ENCODE measurements around the gene PLCXD1.

The PLCXD1 gene

DNA sequence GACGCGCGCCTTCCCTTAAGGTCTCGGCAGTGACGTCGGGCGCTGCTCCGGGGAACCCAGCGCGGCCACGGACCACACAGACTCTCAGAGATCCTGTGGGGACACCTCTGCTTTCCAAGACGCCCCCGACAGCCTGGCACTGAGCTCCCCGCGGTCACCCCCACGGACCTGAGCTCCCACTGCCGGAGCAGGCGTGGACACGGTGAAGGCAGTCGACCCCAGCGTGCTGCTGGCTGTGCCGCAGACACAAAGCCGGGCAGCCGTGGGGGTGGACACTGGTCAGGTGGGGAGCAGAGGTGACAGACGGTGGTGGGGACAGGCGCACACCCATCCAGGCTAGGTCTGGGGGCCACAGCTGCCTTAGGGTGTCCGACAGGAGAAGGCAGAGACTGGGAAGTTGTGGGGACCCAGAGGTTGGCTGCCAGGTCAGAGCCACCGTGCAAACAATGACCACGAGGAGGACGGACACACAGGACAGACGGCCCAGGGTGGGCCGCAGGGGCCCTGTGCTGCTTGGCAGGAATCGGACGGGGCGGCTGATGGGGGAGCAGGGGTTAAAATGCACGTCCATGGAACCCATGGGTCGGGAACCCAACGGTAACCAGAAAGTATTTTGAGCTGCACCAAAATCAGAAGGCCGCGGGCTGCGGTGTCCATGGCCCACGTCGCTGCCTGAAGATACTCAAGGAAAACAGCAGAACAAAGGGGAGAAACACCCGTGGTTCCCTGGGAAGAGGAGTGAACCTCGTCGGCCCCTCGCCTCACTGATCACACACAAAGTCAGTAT lies 54.0 kb downstream of the PLCXD1 start:
- no peak for DNase-seq (ENCODE audit: low spot score)

DNA sequence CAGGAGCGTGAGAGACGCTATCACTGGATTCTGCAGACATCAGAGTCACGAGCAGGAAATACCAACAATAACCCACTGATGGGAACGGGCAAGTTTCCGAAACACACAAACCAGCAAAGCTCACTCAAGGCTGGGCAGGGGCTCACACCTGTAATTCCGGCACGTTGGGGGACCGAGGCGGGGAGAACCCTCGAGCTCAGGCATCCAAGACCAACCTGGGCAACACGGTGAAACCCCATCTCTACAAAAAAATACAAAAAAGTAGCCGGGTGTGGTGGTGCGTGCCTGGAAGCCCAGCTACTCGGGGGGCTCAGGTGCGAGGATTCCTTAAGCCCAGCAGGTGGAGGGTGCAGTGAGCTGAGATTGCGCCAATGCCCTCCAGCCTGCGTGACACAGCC lies 54.6 kb downstream of the PLCXD1 start:
- DNase-seq (ENCODE audit: low spot score): no peak

DNA sequence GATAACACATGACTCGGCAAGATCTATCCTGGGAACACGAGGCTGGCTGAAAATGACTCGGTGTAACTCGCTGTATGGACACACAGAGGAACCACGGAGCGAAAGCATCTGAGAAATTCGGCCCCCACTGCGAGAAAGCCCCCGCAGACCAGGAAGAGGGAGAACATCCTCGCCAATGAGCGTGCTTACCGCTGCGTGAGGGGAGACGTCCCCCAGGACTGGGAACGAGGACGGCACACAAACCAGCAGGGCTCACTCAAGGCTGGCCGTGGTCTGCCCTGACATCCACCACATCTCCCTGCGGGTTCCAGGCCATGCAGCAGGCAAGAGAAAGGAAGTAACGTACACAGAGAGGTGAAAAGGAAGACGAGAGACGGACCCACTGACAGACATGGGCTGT lies 55.0 kb downstream of the PLCXD1 start:
- DNase-seq (ENCODE audit: low spot score): no peak

DNA sequence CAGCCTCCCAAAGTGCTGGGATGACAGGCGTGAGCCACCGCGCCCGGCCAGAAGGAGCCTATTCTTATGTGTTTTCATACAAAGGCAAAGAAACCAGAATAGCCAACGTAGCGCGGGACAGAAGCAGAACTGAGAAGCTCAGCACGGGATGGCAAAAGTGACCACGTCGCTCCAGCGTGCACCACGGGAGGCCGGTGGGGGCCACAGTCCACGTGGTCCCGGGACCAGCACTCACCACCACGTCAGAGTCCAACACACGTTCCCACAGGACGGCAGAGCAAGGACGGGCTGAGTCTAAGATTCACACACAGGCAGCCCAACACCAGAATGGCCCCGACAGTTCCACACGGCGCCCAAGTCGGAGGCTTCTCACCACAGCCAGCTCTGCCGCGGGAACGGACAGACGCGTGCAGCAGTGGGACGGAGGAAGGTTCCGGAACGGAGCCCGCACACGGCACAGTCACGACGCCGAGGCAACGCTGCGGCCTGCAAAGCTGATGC lies 56.2 kb downstream of the PLCXD1 start:
- no peak for DNase-seq (ENCODE audit: low spot score)

DNA sequence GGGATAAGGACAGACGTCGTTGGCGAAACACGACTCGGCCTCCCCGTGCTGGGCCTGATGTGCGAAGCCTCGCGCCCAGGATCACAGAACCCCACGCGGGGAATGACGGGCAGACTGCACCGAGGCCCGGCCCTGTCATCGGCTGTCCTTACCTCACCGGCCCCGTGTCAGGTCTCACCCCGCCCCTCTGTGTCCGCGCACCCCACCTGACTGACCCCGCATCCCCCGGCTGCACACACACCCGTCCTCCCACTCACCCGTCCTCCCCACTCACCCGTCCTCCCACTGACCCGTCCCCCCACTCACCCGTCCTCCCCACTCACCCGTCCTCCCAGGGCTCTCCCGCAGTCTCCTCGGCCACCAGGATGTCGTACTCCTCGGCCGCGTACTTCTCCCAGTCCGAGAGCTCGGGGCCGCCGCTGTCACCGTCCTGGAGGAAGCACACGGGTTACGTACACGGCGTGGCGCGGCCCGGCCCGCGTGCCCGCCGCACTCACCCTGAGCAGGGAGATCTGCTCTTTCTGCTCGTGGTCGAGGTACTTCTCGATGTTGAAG lies 57.2 kb downstream of the PLCXD1 start:
- no peak for DNase-seq (ENCODE audit: low spot score)

DNA sequence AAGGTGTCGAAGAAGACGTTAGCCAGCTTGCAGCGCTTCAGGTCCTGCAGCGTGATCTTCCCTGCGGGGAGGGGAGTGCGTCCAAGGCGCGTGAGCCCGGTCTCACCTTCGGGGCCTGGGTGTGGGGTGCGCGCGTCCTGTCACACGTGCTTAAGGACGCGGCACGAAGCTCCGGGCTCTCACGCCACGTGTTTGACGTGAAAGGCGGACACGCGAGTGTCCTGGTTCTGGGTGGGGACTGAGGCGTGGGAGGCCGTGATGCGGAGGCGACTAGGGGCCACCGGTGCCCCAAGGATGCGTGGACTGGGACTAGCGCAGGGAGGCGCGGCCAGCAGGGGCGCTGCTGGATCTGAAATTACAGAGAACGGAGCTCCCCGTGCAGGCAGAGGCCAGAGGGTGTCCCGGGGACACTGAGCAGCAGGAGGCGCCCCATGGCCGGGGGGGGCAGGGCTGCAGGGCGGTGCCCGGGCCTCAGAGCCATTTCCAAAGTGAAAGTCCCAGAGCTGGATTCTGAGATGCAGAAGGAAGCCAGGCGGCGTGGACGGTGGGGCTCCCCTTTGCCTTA lies 57.7 kb downstream of the PLCXD1 start:
- DNase-seq (ENCODE audit: low spot score): no peak

DNA sequence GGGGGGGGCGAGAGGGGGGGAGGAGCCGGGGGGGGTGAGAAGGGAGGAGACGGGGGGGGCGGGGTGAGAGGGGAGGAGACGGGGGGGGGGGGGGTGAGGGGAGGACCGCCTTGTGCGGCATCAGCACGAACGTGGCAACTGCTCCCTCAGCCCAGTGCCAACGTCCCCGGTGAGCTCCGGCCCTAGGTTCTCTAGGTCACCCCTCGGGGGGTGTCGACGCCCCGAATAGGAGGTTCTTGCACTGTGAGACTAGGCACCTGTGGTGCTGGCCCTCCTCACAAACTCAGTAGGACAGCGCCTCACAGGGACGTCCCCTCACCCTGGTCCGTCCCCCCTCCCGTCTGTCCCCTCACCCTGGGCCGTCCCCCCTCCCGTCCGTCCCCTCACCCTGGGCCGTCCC lies 58.9 kb downstream of the PLCXD1 start:
- no peak for DNase-seq (ENCODE audit: low spot score)

DNA sequence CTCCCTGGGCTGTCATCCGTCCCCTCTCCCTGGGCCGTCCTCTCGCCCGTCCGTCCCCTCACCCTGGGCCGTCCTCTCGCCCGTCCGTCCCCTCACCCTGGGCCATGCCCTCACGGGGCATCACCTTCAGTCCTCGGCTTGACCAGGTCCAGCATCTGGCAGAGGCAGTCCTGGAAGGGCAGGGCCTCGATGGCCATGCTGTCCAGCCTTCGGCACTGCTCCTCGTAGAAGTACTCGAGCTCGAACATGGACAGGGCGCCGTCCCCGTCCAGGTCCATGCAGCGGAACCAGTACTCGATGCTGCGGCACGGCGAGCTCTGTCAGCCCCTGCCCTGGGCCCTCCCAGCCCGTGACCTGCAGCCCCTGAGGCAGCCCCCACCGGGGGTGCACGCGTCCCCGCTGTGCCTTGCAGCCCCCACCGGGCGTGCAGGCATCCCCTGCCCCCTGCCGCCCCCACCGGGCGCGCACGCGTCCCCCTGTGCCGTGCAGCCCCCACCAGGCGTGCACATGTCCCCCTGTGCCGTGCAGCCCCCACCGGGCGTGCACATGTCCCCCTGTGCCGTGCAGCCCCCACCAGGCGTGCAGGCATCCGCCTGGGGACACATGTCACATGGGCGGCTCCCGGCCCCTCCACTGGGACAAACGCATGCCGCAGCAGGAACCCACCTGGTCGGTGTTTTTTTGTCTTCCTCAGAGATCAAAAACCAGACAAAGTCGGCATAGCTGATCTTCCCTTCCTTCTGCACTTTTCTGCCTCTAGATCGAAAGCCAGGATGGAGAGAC lies 59.7 kb downstream of the PLCXD1 start:
- no peak for DNase-seq (ENCODE audit: low spot score)

DNA sequence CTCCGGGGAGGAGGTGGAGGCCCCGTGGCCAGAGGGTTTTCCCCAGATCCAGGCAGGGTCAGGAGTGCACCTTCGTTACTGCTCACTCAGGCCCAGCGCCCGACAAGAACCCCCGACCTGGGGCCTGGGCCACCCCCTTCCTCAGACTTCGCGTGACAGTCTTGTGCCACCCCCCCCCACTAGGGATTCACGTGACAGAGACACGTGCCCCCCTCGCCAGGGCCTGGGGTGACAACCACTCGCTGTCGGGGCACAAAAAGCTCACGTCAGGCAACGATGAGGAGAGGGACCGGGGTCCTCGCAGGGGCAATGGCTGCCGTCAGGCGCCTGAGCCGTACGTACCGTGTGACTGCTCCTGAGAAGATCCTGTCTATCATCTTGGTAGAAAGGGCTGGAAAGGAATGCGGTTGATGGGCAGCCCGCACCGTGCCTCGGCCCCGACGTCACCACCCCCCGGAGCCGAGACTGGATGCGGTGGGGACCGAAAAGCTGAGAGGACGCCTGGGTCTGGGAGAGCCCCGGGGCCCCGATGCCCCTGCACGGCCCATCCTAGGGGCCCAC lies 60.4 kb downstream of the PLCXD1 start:
- no peak for DNase-seq (ENCODE audit: low spot score)

DNA sequence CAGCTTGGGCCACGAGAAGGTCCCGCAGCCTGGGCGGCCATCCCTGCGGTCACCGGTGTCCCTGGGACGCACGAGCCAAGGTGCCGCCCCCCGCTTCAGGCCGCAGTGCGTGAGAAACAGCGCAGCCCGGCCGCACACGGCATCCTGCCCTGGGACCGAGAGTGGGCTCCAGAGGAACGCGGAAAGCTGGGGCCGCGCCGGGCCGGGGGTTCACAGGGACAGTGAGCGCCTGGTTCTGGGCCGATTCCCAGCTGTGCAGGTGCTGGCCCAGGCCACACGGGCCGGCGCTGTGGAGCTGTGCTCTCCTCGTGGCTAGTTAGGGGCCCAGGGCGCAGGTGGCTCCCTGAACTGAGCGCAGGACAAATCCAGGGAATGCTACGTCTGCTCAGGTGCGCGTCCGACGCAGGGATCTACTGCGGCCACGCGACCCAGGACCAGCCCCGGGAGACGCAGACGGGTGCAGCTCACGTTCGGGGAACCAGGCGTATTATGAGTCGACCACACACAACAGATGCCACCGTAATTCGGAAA lies 63.3 kb downstream of the PLCXD1 start:
- no peak for DNase-seq (ENCODE audit: low spot score)

DNA sequence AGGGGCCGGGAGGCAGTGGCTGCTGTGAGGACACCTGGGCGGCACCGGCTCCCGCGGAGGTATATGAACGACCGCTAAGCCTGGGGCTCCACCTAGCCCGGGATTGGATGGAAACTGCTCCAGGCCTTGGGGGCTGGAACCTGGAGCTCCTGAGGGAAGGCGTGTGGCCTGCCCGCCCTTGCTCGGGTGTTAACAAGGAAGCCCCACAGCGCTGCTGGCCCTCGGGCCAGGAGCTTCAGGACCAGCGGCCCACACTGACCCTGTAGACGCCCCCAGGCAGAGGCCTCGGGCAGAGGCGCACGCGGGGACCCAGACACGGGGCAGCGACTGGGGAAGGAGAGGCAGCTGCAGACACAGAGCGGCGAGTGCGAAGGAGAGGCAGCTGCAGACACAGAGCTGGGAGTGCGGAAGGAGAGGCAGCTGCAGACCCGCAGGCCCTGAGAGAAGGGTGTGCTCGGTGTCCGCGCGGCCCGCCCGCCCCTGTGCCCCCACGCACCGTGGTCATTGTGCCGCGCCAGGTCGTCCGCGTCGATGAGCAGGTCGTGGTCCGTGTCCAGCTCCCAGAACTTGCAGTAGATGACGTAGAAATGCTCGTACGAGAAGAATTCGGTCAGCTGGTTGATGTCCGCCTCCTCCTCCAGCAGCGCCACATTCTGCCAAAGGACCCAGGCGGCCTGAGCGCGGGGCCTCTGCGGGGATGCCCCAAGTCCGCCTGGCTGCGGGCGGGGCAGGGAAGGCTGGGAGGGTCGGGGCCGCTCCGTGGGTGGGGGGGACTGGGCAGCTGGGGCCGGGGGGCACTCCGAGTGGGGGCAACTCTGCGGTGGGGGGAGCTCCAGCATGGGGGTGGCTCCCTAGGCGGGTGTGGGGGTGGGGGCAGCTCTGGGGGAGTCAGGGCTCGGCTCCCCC lies 64.1 kb downstream of the PLCXD1 start:
- no peak for DNase-seq (ENCODE audit: low spot score)

DNA sequence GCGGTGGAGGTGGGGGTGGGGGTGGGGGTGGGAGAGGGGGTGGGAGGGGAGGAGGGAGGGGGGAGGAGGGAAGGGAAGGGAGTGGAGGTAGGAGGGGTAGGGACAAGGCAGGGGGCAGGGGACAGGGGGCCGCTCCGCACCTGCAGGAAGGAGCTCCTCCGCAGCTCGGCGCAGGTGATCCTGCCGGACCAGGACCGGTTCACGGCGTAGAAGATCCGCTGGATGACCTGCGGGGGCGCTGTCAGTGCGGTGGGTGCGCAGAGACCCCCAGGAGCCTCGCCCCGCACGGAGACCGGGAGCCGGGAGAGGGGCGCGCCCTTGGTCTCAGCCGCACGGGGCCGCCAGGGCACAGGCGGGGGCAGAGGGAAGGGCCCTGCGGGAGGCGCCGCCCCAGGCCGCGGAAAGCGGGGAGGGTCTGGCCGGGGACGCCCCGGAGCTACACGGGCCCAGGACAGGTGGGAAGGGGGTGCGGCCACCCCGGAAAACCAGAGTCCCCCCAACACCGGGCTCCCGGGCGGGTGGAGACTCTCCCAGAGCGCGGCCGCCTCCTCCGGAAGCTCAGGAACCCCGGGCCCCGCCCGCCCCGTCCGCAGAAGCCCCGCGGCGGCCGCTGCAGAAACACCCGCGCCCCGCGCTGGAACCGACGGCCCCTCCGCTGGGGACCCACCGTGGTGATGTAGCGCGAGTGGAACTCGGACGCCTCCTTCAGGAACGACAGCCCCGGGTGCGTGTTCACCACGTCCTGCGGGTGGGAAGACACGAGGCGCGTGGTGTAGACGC lies 65.0 kb downstream of the PLCXD1 start:
- no peak for DNase-seq (ENCODE audit: low spot score)

DNA sequence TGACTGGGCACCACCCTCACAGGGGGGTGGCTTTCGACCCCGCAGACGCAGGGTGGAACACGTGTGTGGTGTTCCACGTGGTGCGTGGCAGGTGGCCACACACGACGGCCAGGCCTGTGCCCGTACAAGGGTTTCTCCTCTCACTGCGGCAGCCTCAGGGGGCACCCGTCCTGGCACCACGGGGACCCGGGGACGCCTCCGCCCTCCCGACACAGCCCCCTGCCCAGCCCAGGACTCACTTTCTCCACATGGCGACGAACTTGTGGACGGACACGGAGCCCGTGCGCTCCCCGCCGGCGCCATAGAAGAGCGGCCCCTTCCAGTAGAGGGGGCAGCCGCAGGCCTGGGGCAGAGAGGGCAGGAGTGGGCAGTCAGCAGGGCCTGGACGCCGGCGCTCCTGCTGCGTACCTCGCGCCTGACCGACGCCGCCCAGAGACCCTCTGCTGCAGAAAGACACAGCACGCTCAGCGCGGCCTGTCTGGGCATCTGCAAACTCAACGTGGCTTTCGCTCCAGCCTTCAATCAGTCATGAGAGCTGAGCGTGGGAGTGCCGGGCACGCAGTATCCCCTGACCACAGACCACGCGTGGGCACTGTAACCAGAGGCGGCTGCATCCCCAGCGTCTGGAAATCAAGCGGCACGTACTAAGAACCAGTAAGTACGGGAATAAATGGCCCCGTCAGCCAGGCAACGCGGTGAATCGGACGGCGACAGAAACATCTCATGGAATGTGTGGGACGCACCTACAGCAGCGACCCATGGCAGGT lies 66.4 kb downstream of the PLCXD1 start:
- DNase-seq (ENCODE audit: low spot score): no peak

DNA sequence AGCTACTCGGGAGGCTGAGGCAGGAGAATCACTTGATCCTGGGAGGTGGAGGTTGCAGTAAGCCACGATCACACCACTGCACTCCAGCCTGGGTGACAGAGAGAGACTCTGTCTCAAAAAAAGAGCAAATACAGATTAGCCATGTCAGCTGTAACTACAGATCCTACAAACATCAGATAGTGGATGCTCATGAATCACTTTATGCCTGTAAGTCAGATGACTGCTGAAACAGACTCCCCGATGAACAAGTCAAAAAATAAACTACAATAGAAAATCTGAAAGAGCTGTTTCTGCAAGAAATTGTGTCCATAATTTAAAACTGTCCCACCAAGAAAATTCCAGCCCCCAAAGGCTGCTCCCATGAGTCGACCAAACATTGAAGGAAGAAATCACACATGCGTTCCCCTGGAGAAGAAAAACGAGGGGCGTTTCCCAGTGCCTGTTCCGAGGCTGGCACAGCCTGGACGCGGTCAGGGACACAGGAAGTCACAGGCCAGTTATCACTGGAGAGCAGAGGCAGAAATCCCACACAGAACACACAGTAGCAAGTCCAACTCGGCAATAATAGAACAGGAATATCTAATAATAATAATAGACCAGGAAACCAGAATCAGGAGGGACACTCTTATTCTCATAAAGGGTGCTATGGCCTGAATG lies 67.4 kb downstream of the PLCXD1 start:
- DNase-seq (ENCODE audit: low spot score): no peak

DNA sequence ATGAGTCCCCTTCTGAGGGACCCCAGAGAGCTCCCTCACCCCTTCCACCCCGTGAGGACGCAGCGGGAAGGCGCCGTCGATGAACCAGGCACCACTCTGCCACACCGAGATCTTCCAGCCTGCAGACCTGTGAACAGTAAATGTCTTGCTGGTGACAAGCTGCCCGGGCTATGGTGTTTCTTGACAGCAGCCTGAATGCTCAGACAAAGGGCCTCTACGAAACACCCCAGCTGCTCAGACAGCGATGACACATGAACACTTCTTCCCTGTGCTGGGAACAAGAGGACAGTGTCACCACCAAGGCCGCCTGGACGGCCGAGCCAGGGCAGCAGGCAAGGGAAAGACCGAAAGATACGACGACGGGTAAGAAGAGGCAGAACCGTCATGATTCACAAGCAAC lies 68.0 kb downstream of the PLCXD1 start:
- no peak for DNase-seq (ENCODE audit: low spot score)

DNA sequence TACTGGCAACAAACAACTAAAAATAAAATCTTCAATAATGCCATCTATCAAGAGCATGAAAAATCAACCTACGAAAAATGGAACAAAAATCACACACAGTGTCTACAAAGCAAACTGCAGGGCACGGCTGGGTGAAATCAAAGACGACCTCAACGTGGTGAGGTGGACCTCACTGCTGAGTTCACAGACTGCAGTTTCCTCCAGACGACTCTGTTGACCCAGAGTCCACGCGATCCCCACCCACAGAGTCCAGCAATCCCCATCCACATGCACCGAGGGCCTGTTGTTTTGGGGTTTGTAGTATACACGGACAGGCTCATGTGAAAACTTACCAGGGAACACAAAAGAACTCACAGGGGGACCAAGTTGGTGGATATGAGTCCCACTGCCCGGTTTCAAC lies 68.5 kb downstream of the PLCXD1 start:
- no peak for DNase-seq (ENCODE audit: low spot score)

DNA sequence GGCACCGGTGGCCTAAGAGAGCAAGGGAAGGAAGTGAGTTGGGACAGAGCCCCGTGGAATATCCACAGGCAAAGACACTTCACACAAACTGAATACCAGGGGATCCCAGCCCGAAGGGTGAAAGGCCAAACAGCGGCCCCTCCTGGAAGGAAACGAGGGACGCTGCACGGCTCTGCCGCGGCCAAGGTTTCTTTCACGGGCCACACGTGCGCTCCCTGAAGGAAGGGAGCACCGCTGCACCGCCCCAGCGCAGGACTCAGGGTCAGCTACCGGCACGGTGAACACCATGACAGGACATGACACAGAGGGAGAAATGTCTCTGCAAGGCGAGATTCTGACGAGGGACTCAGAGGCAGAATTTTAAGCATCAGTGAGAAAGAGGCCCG lies 69.0 kb downstream of the PLCXD1 start:
- DNase-seq (ENCODE audit: low spot score): no peak

DNA sequence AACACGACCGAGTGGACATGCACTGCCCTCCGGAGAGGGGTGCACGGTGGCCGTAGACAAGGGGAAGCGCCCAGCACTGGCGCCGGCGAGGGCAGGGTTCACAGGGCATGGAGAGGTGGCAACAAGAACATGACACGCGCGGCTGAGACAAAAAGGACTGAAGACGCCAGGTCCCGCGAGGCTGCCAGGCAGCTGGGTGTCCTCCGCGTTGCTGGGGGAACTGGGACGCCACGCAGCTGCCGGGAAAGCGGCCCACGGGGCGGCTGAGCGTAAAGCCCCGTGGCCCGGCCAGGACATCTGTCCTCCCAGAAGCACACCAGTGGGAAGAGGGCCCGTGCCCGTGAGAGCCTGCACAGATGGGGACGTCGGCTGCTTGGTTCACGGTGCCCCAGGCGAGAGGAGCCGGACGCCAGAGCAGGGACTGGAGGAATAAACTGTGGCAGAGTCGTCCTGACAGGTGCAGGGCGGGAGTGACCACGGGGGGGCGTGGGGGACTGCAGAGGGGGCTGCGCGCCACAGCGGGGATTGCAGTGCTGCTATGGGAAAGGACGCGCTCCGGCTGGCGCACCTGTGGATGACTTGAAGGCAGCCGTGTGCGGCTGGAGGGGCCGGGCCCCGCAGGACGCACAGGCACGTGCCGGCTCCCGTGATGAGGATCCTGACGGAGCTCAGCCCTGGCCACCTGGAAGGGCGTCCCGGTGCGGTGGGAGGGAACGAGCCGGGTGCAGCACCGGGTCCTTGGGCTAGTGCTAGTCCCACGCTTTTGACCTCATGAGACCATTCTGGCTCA lies 69.5 kb downstream of the PLCXD1 start:
- no peak for DNase-seq (ENCODE audit: low spot score)

Data from iPS-NIHi11 (cell line).